Activated naive CD4-positive, alpha-beta T cell treated with anti-CD3 and anti-CD28 coated beads, Interleukin-2, amount 50 U/mL, for 24 hours (primary cell): ENCODE measurements around the gene AQP7.
"Not testable (repeated sequence)": the region's sequence is repeated elsewhere in the genome, so short reads cannot be mapped to it uniquely, and the experiment has no call there.

Experiments used
- H3K27ac Mint-ChIP-seq: one replicate; pipeline ENCODE4 v1.8.0; 2021; ENCODE audit warnings: mild to moderate bottlenecking, mixed read lengths
- H3K27me3 Mint-ChIP-seq: one replicate; pipeline ENCODE4 v1.8.0; 2021; ENCODE audit warnings: mixed read lengths
- H3K36me3 Mint-ChIP-seq: one replicate; pipeline ENCODE4 v1.8.0; 2021; ENCODE audit warnings: mixed read lengths
- H3K4me1 Mint-ChIP-seq: one replicate; pipeline ENCODE4 v1.8.0; 2021; ENCODE audit warnings: mixed read lengths
- H3K4me3 Mint-ChIP-seq: one replicate; pipeline ENCODE4 v1.8.0; 2021; ENCODE audit warnings: mild to moderate bottlenecking, mixed read lengths
- H3K9me3 Mint-ChIP-seq: one replicate; pipeline ENCODE4 v1.8.0; 2021; ENCODE audit warnings: mixed read lengths

Gene AQP7

DNA sequence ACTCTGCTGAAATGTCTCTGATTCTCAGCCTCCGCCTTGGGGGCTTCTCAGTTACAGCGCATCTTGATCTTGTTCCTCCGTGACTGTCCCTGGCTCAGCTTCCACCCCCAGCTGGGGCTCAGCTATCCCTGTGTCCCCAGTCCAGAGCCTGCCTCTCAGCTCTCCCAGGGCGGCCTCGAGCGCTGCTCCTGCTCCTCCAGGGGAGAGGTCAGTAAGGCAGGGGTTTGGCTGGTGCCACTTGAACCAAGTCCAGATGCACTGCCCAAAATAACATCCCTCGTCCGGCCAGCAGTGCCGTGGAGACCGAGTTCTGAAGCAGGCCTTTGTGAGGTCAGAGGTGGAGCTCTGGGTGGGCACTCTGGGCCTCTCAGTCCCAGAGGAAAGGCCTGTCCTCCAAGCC is at the start of gene AQP7:
TSS of gene AQP7 (minus strand) at position 198 of the 400 bp plus-strand sequence. CDS start 1,306 bp downstream, outside the sequence.
- not testable (repeated sequence) for H3K27me3 Mint-ChIP-seq, H3K36me3 Mint-ChIP-seq, H3K4me3 Mint-ChIP-seq, H3K4me1 Mint-ChIP-seq, H3K27ac Mint-ChIP-seq, H3K9me3 Mint-ChIP-seq

DNA sequence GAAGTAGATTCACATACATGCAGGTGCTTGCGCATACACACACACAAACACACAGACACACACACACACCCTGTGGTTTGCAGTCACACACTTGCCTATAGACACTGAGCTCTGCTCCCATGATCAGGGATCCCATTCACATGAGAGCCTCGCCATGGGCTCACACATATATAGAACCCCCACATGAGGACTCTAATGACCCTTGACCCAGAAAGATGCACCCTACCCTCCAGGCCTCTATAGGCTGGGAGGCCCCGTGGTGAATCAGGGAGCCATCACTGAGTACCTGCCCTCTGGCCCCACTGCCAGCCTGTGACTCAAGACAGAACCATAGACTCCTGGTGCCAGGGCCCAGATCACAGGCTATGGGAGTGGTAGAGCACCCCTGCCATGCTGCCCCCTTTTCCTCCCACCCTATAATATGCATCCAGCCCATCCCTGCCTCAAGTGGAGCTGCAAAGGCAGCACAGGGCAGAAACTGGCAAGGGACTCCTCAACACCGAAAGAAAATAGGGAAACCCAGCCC is 48.3 kb upstream of the AQP7 start:
- Mint-ChIP-seq H3K27me3 (no peaks in the 10 kb centered on the region), H3K9me3 (no peaks in the 10 kb centered on the region), H3K4me1 (peaks cover 65% of the 10 kb centered on the region), H3K4me3 (no peak overlapping the region), H3K36me3 (no peaks in the 10 kb centered on the region), H3K27ac (no peak overlapping the region)

DNA sequence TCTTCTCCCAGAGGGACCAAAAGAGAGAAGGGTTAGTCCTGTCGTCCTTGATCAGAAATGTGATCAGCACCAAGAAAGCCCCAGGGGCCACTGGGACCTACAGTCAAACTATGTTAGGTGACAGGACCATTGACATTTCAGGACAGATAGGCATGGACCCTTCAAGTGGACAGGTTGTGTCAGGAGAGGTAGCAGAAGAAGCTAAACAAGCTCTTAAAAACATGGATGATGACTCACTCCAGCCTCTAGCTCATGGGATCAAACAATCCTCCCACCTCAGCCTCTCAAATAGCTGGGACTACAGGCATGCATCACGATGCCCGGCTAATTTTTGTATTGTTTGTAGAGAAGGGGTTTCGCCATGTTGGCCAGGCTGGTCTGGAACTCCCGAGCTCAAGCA is 47.3 kb upstream of the AQP7 start:
- H3K27ac Mint-ChIP-seq, result no peak overlapping the region
- peaks cover 70% of the 10 kb centered on the region for H3K4me1 Mint-ChIP-seq
- H3K36me3 Mint-ChIP-seq, result no peaks in the 10 kb centered on the region
- H3K4me3 Mint-ChIP-seq, result no peak overlapping the region
- H3K9me3 Mint-ChIP-seq, result no peaks in the 10 kb centered on the region
- no peaks in the 10 kb centered on the region for H3K27me3 Mint-ChIP-seq

DNA sequence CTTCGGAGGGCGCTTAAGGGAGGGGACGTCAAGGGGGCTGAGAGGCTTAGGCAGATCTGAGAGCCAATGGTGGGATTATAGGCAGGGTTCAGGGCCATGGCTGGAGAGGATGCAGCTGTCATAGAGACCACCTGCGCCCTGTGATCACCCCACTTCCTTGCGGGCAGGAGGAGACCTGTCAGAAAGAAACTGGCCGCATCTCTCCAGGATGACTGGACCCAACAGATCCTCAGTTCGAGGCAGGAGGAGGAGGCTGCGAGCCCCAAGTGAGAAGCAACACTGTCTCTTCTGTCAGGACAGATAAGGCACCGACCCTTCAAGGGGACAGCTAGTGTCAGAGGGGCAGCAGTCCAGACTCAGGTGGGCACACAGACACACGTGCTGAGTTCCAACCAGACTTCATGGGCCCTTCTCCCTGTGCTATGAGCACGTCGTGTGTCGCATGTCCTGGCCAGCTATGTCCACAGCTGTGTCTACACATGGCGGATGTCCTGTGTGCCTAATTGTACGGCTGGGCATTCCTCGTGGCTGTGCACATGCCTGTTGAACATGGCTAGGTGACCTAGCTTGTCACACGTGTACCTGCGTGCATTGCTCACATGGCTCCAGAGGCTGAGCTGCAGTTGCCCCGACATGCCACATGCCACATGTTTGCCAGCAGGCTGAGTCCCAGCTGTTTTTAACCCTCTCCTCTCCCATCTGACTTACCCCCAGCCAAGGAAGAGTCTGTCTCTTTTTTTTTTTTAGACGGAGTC is 45.6 kb upstream of the AQP7 start:
- Mint-ChIP-seq H3K36me3 (no peaks in the 10 kb centered on the region), H3K4me3 (peak overlapping the region; percentile 84), H3K9me3 (no peaks in the 10 kb centered on the region), H3K4me1 (peaks cover 67% of the 10 kb centered on the region), H3K27ac (peak overlapping the region; percentile 51), H3K27me3 (no peaks in the 10 kb centered on the region)

DNA sequence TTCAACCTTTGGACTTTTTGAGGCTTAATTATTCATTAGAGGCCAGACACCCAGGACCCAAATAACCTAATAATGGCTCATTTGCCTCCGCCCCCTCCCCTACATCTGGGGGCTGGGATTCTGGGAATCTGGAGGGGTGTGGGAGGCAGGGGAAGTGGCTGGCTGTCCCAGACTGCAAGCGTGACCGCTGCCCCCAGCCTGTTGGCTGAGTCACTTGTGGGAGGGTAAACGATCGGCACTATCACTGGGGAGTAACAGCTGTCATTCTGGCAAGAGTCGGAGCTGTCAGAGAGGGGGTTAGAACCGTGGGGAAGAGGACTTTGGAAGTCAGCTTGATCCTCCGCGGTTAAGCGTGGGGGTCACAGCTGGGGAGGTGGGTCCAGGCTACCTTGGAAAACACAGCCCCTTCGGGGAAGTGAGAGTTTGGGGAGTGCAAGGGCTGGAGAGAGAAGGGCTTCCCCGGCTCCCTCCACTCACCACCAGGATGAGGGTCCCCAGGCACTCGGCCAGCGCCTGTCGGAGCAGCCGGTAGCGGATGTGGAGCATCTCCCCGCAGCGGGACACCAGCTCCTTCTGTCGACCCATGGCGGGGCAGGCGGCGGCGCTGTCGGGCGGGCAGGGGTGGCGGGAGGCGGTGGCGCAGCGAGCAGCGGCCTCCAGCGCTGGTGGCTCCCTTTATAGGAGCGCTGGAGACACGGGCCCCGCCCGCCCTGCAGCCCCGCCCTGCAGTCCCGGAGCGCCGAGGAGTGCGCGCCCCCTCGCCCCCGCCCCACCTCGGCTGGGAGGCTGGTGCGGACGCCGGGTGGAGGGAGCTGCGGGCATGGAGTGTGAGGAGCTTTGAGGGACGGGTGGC is 44.8 kb upstream of the AQP7 start, which contains the start of gene AQP3:
TSS of gene AQP3 (minus strand) at position 648 of the 853 bp plus-strand sequence. CDS start at position 585, 63 bp downstream.
- no peaks in the 10 kb centered on the region for H3K36me3 Mint-ChIP-seq
- peaks cover 59% of the 10 kb centered on the region for H3K4me1 Mint-ChIP-seq
- no peaks in the 10 kb centered on the region for H3K27me3 Mint-ChIP-seq
- H3K9me3 Mint-ChIP-seq, result no peaks in the 10 kb centered on the region
- H3K27ac Mint-ChIP-seq, result peak within 1 kb of the TSS; percentile 88
- peak within 1 kb of the TSS; percentile 91 for H3K4me3 Mint-ChIP-seq

DNA sequence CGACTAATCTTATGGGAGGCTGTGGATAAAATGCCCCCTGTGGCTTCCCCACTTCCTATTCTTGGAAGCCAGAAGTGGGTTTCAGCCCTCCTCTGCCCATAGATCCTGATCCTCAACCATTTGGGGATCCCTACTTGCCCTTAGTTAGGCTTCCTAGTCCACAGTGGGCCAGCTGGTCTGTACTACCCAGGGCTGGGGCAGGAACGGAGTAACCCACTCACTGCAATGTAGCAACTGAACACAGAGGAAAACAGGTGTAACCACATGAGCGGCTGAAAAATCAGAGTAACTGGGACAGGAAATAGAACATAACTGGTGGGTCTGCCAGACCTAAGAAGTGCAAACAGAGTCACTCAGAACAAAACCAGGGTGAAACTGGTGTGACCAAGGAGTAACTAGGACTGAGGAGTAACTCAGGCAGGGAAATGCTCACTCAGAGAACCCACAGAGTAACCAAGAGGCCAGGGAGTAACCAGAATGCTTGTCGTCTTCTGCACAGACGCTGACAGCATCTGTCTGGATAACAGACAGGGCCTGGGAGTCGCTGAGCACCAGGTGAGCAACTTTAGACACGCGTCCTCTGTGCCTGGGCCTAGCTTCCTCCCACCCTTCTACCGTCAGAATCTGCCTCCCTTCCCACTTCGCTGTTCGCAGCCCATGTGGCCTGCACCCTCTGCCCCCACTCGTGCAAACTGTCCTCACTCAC is 44.0 kb upstream of the AQP7 start:
- Mint-ChIP-seq H3K9me3 (no peaks in the 10 kb centered on the region), H3K4me1 (peaks cover 58% of the 10 kb centered on the region), H3K4me3 (peak overlapping the region; percentile 91), H3K27me3 (no peaks in the 10 kb centered on the region), H3K27ac (peak overlapping the region; percentile 88), H3K36me3 (no peaks in the 10 kb centered on the region)

DNA sequence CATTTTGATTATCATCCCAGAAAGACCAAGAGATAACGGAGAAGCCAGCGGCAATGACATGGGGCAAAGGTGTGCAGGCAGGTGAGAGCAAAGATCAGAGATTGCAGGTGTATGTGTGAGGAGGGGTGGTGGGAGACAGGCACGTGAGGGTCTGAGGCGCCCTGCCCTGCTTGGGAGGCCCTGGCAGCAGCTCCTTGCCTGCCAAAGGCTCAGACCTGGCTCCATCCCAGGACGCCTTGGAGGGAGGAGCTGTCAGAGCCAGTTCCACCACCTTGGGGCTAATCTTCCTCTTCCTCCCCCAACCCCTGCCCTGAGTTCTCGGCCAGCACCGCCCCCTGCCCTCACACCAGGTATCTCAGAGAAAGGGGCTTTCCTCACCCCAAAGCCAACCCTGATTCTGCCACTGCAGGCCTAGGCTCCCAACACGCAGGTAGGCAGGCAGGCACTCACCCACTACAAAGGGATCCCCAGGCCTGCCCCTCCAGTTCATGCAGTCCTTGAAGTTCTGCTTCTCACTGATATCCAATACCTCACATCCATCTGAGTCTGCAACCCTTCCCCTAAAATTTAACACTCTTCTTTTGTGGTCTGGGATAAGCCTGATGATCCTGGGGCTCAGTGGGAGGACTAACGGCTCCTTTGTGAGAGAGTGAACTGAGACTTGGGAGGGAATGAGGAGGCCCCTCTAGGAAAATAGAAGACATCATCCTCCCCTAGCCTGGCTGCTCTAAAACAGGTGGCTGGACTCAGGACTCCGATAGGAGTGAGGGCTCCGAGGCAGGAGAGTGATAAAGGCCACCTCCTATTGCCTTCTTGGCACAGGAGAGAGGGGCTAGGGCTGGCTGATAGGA is 43.2 kb upstream of the AQP7 start:
- H3K4me3 Mint-ChIP-seq, result peak overlapping the region; percentile 91
- no peaks in the 10 kb centered on the region for H3K9me3 Mint-ChIP-seq
- H3K36me3 Mint-ChIP-seq, result no peaks in the 10 kb centered on the region
- peaks cover 53% of the 10 kb centered on the region for H3K4me1 Mint-ChIP-seq
- peak overlapping the region; percentile 88 for H3K27ac Mint-ChIP-seq
- no peaks in the 10 kb centered on the region for H3K27me3 Mint-ChIP-seq

DNA sequence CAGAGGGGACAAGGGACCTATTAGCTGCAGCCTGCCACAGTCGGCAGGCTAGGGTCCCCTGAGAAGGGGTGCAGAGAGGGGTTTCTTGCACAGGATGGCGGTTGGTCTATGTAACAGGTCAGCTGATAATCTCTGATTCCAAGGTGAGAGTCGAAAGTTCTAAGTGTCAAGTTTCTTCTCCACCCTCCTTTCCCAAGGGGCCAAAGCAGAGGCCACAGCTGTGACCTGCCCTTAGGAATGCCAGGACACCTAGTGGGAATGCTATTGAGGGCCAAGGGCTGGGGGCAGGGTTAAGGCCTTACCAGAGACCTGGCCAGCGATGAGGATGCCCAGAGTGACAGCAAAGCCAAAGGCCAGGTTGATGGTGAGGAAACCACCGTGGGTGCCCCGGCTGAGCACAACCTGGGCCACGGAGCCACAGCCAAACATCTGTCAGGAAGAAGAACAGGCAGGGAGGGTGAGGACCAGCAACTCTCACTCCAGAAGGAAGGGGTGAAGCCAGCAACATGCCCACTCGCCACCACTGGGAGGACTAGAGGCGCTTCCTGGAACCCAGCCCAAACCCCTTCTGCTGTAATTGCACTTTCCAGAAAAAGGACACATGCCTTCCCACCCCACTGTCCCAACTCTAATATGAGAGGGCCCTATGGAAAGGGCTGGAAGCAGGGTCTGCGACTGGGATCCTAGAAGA is 41.2 kb upstream of the AQP7 start:
- Mint-ChIP-seq H3K9me3 (no peaks in the 10 kb centered on the region), H3K4me3 (no peak overlapping the region), H3K36me3 (peaks cover 4% of the 10 kb centered on the region), H3K27me3 (no peaks in the 10 kb centered on the region), H3K4me1 (peaks cover 59% of the 10 kb centered on the region), H3K27ac (no peak overlapping the region)

DNA sequence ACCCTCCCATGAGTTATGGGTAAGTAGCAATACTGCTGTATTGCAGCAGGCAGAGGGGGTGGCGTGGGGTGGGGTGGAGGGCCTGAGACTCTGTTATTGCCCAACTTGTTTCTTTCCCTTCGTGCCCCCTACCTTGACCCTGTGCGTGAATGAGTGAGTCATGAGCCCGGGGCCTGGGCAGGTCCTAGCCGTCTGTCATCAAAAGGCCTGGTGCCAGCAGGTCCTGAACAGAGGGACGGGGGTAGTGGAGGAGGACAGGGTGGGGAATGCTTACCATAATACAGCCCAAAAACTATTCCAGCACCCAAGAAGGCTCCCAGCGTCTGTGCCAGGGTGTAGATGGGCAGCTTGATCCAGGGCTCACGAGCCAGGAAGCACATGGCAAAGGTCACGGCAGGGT is 40.7 kb upstream of the AQP7 start:
- Mint-ChIP-seq H3K27ac (no peak overlapping the region), H3K36me3 (peaks cover 4% of the 10 kb centered on the region)

DNA sequence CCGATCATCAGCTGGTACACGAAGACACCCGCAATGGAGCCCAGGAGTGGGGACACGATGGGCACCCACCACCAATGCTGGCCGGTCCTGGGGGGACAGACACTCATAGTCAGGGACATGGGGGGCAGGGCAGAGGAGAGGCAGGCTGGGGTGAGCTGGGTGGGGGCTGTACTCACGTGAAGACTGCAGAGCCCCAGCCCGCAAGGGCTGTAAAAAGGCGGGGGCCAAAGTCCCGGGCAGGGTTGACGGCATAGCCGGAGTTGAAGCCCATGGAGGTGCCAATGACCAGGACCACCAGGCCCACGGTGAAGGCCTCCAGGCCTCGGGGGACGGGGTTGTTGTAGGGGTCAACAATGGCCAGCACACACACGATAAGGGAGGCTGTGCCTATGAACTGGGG is 39.8 kb upstream of the AQP7 start:
- no peak overlapping the region for H3K4me3 Mint-ChIP-seq
- H3K27me3 Mint-ChIP-seq, result no peaks in the 10 kb centered on the region
- H3K27ac Mint-ChIP-seq, result no peak overlapping the region
- peaks cover 51% of the 10 kb centered on the region for H3K4me1 Mint-ChIP-seq
- H3K9me3 Mint-ChIP-seq, result no peaks in the 10 kb centered on the region
- peaks cover 4% of the 10 kb centered on the region for H3K36me3 Mint-ChIP-seq

More for the DNA sequence above, 40.7 kb upstream of the AQP7 start:
- H3K4me1 Mint-ChIP-seq, result peaks cover 54% of the 10 kb centered on the region
- no peaks in the 10 kb centered on the region for H3K9me3 Mint-ChIP-seq
- H3K4me3 Mint-ChIP-seq, result no peak overlapping the region
- no peaks in the 10 kb centered on the region for H3K27me3 Mint-ChIP-seq

DNA sequence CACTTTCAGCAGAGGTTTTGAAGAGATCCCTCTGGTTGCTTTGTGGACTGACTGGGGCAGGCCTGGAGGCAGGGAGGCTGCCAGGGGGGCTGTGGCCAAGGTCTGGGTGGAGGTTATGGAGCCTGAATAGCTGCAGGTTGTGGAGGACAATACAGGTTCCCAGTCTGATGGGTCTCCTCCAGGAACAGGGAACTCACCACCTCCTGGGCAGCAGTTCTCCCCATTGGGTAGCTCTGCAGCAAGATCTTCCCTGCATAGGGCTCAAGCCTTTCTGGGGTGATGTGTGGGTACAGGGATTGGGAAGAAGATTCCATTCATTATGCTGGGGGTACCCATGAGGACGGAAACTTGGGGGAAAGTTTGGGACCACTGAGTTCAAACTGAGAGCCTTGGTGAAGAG is 38.2 kb upstream of the AQP7 start:
- no peaks in the 10 kb centered on the region for H3K9me3 Mint-ChIP-seq
- no peak overlapping the region for H3K4me3 Mint-ChIP-seq
- no peaks in the 10 kb centered on the region for H3K27me3 Mint-ChIP-seq
- H3K27ac Mint-ChIP-seq, result peak overlapping the region; percentile 10
- H3K4me1 Mint-ChIP-seq, result peaks cover 36% of the 10 kb centered on the region
- H3K36me3 Mint-ChIP-seq, result peaks cover 4% of the 10 kb centered on the region

DNA sequence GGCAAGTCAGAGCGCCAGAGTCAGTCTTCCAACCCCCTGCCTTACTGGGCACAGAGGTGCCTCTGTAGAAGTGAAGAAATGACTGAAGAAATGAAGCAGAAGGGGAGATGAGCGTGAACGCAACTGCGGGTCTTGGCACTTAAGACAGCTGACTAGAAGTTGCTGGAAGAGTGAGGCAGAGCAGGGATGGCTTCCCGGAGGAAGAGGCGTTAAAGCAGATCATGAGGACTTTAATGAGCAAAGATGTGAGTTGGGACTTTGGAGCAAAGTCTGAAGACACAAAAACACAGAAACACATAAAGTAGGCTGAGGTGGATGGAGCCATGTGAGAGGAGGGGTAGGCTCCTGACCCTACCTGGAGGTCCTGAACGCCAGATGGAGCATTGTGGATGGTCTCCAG is 37.8 kb upstream of the AQP7 start:
- H3K36me3 Mint-ChIP-seq, result peaks cover 4% of the 10 kb centered on the region
- no peaks in the 10 kb centered on the region for H3K27me3 Mint-ChIP-seq
- no peak overlapping the region for H3K4me3 Mint-ChIP-seq
- H3K4me1 Mint-ChIP-seq, result peaks cover 32% of the 10 kb centered on the region
- H3K9me3 Mint-ChIP-seq, result no peaks in the 10 kb centered on the region
- peak overlapping the region; percentile 10 for H3K27ac Mint-ChIP-seq

DNA sequence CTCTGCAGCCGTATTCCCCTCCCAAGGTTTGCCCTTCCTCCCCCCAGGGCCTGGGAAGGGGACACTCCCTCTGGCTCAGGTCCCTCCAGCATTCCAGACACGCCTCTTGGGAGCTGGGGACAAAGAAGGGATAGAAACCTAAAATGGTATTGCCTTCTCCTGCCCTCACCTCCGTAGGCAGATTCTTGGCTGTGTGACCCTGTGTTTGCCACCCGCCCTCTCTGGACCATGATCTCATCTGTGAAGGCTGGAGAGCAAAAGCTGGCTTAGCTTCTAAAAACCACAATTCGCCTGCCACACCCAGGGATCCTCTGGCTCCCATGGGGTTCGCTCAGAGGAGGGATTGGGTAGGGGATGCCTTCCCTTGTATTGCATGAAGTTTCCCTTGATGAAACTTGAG is 37.4 kb upstream of the AQP7 start:
- Mint-ChIP-seq H3K4me3 (no peak overlapping the region), H3K36me3 (peaks cover 4% of the 10 kb centered on the region), H3K4me1 (peaks cover 27% of the 10 kb centered on the region), H3K27ac (no peak overlapping the region), H3K9me3 (no peaks in the 10 kb centered on the region), H3K27me3 (no peaks in the 10 kb centered on the region)

DNA sequence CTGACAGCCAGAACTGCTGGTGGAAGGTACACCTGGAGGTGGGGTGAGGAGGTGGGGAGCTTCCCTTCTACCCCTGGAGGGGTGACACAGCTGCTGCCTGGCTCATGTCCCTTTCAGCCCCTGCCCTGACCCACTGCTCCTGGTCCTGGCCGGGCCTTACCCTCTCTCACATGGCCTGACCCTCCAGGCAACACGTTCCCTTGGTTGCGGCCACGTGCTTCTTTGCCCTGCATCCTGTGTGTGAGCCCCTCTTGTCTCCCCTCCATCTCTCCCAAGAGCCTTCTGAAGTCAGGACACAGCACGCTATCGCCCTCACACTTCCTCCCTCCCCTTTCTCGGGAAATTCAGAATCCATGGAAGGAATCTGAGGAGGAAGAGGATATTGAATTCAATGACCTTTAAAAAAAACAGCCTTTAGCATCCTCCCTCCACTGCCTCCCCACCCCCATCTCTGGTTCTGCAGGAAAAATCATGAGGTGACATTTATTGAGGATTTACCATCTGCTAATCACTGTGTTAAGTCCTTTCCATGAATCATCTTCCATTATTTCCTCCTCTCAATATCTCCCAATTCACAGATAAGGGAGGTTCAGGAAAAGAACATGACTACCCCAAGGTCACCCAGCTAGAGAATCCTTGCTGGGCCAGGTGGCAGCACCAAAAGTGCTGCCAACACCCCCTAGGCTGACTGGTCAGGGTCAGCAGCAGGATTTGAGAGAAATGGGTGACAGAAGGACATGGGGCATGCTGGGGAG is 36.7 kb upstream of the AQP7 start:
- H3K9me3 Mint-ChIP-seq, result no peaks in the 10 kb centered on the region
- peaks cover 4% of the 10 kb centered on the region for H3K36me3 Mint-ChIP-seq
- H3K27me3 Mint-ChIP-seq, result no peaks in the 10 kb centered on the region
- no peak overlapping the region for H3K27ac Mint-ChIP-seq
- H3K4me3 Mint-ChIP-seq, result no peak overlapping the region
- H3K4me1 Mint-ChIP-seq, result peaks cover 22% of the 10 kb centered on the region
